Erythroblast (primary cell): ENCODE results near the gene SYCN.

ENCODE experiments used
- DNase-seq, 2 experiments: peaks; one replicate each; lab custom pipeline; 2025; lab: John Stamatoyannopoulos, UW
- GATA1 ChIP-seq: IDR thresholded peaks from 2 replicates; pipeline ENCODE4 v1.6.1; 2011; ENCODE audit warnings: low read depth, mild to moderate bottlenecking, control low read depth, low read length, moderate library complexity
- POLR2A ChIP-seq: IDR thresholded peaks from 2 replicates; pipeline ENCODE4 v1.6.1; 2011; ENCODE audit warnings: mild to moderate bottlenecking, low read length

SYCN gene

DNA sequence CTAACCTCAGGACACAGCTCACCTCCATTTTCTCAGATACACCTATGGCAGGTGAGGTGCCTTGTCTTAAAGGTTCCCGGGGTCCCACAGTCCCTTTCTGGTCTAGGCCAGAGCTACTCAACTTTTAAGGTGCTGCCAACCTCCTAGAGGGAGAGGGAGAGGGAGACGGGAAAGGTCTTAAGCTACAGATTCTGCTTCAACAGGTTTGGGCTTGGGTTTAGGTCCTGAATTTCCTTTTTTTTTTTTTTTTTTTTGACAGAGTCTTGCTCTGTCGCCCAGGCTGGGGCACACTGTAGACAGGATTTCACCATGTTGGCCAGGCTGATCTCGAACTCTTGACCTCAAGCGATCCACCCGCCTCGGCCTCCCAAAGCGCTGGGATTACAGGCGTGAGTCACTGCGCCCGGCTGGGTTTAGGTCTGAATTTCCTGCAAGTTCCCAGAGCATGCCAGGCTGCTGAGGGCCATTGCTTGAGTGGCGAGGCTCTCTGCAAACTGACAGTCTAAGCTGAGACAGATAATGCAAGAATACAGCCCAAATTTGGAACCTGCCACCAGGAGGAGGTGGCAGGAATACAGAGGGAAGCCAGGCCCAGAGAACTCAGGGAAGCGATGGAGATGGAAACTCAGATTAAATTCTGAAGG is 7.8 kb upstream of the SYCN start:
- no peak for TF ChIP-seq POLR2A
- no peak for TF ChIP-seq GATA1
- DNase-seq: no peak

- DNase-seq: no peak
- no peak for TF ChIP-seq GATA1
- no peak for TF ChIP-seq POLR2A
Measured at GRCh38 chr19:39209196-39209595, 5.1 kb upstream of the SYCN start.

- no peak for DNase-seq
Measured at GRCh38 chr19:39208175-39208795, 4.2 kb upstream of the SYCN start.

DNA sequence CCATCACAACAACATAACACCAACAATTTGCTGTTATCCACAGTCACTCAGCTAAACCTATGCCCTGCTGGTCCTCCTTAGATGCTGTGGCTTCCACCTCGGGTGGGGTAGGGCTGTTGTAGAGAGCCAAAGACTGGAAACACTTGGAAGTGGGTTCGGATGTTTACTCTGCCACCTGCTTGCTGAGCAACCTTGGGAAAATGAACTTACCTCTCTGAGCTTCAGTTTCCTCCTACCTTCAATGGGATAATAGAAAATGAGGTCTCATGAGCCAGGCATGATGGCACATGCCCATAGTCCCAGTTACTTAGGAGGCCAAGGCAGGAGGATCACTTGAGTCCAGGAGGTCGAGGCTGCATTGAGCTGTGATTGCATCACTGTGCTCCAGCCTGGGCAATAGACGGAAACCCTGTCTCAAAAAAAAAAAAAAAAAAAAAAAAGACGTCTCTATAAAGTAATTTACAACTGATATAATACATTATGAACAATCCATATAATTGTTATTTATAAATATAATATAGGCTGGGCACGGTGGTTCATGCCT is 3.3 kb upstream of the SYCN start:
- no peak for TF ChIP-seq GATA1
- no peak for TF ChIP-seq POLR2A
- no peak for DNase-seq

More at GRCh38 chr19:39208175-39208795, 4.2 kb upstream of the SYCN start:
- TF ChIP-seq POLR2A (no peak), GATA1 (no peak)

DNA sequence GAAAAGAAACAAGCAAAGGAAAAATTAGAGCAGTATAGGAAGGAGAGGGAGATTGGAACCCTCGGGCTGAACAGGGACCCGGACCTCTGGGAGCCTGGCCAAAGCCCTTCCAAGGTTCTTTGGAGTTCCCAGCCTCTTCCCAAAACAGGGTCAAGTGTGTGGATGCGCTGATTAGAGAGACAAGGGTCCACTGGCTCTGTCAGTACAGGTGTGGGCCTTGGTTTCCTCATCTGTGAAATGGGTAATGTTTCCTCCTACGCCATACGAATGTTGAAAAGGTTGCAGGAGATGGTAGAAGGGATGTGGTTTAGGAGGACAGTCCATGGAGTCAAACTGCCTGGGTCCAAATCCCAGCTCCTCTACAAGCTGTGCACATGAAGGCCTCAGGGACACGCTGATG is 2.1 kb upstream of the SYCN start:
- DNase-seq: no peak
- TF ChIP-seq POLR2A (no peak), GATA1 (no peak)

- no peak for DNase-seq
- TF ChIP-seq GATA1 (no peak), POLR2A (no peak)
Measured at GRCh38 chr19:39205449-39205764, 1.3 kb upstream of the SYCN start.

GRCh38 chr19:39202998-39203355 is 1.1 kb downstream of the SYCN start:
- DNase-seq: no peak
- TF ChIP-seq POLR2A (no peak), GATA1 (no peak)

DNA sequence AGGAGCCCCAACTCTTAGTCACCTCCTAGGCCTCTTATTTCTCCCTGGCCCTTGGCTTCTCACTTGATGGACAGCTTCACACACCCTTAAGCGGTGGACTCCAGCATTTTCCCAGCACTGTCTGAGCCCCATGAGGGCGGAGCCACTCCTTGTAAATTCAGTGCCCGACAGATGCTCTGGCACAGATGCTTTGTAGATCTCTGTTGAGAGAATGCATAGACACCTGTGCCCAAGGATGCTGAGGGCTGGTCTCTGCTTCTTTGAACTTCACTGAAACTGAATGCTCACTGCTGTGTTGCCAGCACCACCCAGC is 3.3 kb downstream of the SYCN start:
- TF ChIP-seq POLR2A: no peak

DNA sequence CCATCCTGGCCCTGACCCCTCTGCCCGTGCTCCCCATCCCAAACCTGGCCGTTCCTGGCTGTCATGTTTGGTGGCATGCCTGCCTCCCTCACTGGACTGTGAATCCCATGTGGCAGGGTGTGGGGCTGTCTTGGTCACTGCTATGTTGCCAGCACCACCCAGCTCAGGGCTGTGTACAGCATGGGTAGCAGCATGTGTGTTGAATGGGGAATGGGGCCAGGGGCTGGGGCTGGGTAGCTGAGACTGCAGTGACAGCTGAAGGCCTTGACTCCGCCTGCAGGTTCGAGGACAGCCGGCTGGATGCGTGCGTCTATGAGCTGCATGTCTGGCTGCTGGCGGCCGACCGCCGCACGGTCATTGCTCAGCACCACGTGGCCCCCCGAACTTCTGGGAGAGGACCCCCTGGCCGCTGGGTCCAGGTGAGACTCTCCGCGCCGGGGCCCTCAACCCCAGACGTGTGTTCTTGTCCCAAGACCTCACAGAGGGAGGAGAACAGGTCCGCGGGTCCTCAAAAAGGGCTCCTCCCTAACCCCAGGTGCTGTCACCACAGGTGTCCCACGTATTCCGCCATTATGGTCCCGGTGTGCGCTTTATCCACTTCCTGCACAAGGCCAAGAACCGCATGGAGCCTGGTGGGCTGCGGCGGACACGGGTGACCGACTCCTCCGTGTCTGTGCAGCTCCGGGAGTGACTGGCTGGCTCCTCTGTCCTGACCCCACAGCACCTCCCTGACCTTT is 3.8 kb downstream of the SYCN start:
- TF ChIP-seq GATA1 (no peak), POLR2A (no peak)
- DNase-seq: no peak

More for the DNA sequence above, 3.3 kb downstream of the SYCN start:
- DNase-seq: no peak

DNA sequence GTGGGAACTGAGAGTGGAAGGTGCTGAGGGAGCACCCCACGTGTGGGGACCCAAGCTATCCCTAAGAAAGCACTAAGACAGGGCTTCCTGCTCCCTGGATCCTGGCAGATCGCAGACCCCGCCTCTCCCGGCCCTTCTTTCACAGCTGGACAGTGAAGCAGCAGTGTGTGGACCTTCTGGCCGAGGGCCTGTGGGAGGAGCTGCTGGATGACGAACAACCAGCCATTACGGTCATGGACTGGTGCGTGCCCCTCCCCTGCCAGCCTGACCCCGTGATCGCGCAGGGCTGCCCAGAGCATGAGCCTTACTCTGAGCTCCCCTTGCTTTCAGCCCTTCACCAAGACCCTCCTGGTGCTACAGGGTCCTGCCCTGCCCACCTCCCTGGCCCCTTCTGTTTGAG is 5.0 kb downstream of the SYCN start:
- no peak for TF ChIP-seq POLR2A
- TF ChIP-seq GATA1: no peak

GRCh38 chr19:39197808-39198207 is 6.3 kb downstream of the SYCN start:
- TF ChIP-seq POLR2A: no peak
- no peak for TF ChIP-seq GATA1
- no peak for DNase-seq

More for the DNA sequence above, 5.0 kb downstream of the SYCN start:
- no peak for DNase-seq

- TF ChIP-seq GATA1 (no peak), POLR2A (no peak)
- no peak for DNase-seq
Measured at GRCh38 chr19:39196860-39197562, 7.1 kb downstream of the SYCN start, which contains the start of gene NCCRP1. Gene NCCRP1 (plus strand): TSS chr19:39196964. CDS start chr19:39196983, 19 bp downstream.

GRCh38 chr19:39196320-39196719 is 7.7 kb downstream of the SYCN start:
- no peak for TF ChIP-seq GATA1
- no peak for TF ChIP-seq POLR2A
- DNase-seq: no peak

- DNase-seq: no peak
- TF ChIP-seq POLR2A: no peak
- TF ChIP-seq GATA1: no peak
Measured at GRCh38 chr19:39195755-39196154, 8.3 kb downstream of the SYCN start.
